NCI-H2196 (cell line): Measurements from ENCODE around the gene TBKBP1.

Experiments used
- DNase-seq: peaks from one replicate; lab custom pipeline; 2025; ENCODE audit not compliant: unreplicated experiment; lab: John Stamatoyannopoulos, UW

Gene TBKBP1

GRCh38 chr17:47713980-47714700 lies 20.2 kb downstream of the TBKBP1 start:
- DNase-seq, result no peak

GRCh38 chr17:47714773-47715396 lies 20.9 kb downstream of the TBKBP1 start:
- DNase-seq, result no peak

- DNase-seq, result no peak
Measured at GRCh38 chr17:47715669-47716325, 21.8 kb downstream of the TBKBP1 start.

GRCh38 chr17:47716375-47716774 lies 22.4 kb downstream of the TBKBP1 start:
- no peak for DNase-seq

GRCh38 chr17:47717261-47717697 lies 23.3 kb downstream of the TBKBP1 start:
- DNase-seq, result no peak

- peak; percentile 29 for DNase-seq
Measured at GRCh38 chr17:47717979-47718621, 24.1 kb downstream of the TBKBP1 start.

GRCh38 chr17:47718634-47719405 lies 24.9 kb downstream of the TBKBP1 start:
- DNase-seq, result no peak

- DNase-seq, result no peak
Measured at GRCh38 chr17:47719411-47720152, 25.6 kb downstream of the TBKBP1 start.

GRCh38 chr17:47720196-47720595 lies 26.2 kb downstream of the TBKBP1 start:
- DNase-seq, result no peak

- DNase-seq, result peak; percentile 23
Measured at GRCh38 chr17:47720754-47721533, 27.0 kb downstream of the TBKBP1 start.

- DNase-seq, result no peak
Measured at GRCh38 chr17:47721725-47722124, 27.8 kb downstream of the TBKBP1 start.

GRCh38 chr17:47724705-47725104 lies 30.7 kb downstream of the TBKBP1 start:
- DNase-seq, result no peak

- no peak for DNase-seq
Measured at GRCh38 chr17:47725446-47726111, 31.6 kb downstream of the TBKBP1 start.

- DNase-seq, result no peak
Measured at GRCh38 chr17:47726796-47727703, 33.1 kb downstream of the TBKBP1 start.

GRCh38 chr17:47727704-47728036 lies 33.7 kb downstream of the TBKBP1 start:
- DNase-seq, result no peak

- no peak for DNase-seq
Measured at GRCh38 chr17:47728214-47728877, 34.4 kb downstream of the TBKBP1 start.

GRCh38 chr17:47729476-47729875 lies 35.5 kb downstream of the TBKBP1 start:
- DNase-seq, result no peak
